ENCODE data around the gene BTLA.
"Not testable (repeated sequence)": the region's sequence is repeated elsewhere in the genome, so short reads cannot be mapped to it uniquely, and the experiment has no call there.

DNA sequence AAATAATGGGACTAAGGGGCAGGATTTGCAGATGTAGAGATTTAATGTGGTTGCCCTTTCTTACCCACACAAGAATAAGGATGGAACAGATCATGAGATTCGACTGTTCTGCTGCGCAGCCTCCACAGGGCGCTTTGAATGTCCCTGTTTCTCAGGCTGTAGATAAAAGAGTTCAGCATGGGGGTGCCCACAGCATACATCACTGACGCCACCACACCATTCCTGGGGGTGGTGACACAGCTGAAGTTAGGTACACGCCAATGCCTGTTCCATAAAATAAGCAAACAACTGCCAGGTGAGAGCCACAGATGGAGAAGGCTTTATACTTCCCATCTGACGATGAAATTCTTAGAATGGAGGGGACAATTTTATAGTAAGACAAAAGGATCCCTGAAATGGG lies 24.9 kb upstream of the BTLA start:
- not testable (repeated sequence) for TF ChIP-seq POLR2A (IDR thresholded peaks at IDR 0.05; ENCODE audit: low read depth, low read length); POLR2AphosphoS5 (IDR thresholded peaks at IDR 0.05; ENCODE audit: low read depth, low read length); TAF1 (IDR thresholded peaks at IDR 0.05; ENCODE audit: borderline replicate concordance, low read depth, low read length)

Data from GM12892 (cell line).